ENCODE results near the gene IGF2BP2. TPM values are rescaled to one million over a fixed set of nuclear protein-coding genes. Genes with fewer than 3 reads are reported as not detected.

Gene IGF2BP2
- total and polyA plus RNA-seq, 2 of the 4 experiments (the other 2 are of a cell fraction): 23.4 to 88.2 TPM

DNA sequence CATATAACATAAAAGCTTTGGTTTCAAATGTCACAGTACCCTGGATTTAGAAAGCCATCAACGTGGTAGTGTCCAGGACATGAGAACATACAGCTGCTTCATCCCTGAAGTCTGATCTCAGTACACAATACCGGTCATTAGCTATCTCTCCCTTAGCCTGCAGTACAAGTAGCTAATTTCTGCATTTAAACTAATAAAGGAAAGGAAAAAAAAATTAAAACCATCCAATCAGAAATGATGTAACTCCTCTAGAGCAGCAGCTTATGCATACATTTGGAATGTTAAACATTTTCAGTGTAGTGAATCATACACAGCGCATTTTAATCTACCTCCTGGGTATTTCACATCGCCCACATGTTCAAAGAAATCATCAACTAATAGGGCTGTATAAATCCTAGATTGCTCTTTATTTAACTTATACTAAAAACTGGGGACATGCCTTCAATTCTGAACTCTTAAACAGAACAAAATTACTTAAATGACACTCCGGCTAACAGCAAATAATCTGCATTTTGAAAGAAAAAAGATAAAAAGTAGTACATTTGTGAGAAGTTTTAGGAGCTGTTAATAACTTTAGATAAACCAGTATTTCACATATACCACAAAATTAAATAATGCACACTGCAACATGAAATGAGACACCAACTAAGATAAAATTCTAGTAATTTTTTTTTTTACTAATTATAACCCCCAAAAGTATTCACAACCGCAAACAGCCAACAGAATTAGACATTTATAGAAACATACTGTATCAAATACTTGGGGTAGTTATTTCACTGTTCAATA lies 3.7 kb downstream of the IGF2BP2 start:
- Histone ChIP-seq H3K56ac (ENCODE audit: extremely low read depth, insufficient read depth, low read length) (0 out of 2 replicates have a peak overlapping the region, but pooled peaks have one; percentile 48), H2AFZ (replicated peaks; ENCODE audit: low read length, poor library complexity) (no peak overlapping the region), H3K4ac (ENCODE audit: low read depth, low read length) (peak overlapping the region; percentile 36; the same call in 1 of the 2 replicates), H3K27me3 (ENCODE audit: control insufficient read depth, insufficient read depth, low read length) (no peaks in the 10 kb centered on the region), H2BK5ac (ENCODE audit: low read depth, low read length, poor library complexity, severe bottlenecking) (peak overlapping the region; percentile 88), H2BK120ac (ENCODE audit: low read depth, low read length) (peak overlapping the region; percentile 32), H2AK9ac (replicated peaks; ENCODE audit: low read depth, low read length, poor library complexity) (no peak overlapping the region), H3K9me1 (ENCODE audit: insufficient read depth, low read length) (peaks cover 7% of the 10 kb centered on the region), H3K36me3 (ENCODE audit: control insufficient read depth, insufficient read depth, low read length) (no peaks in the 10 kb centered on the region), H4K20me1 (ENCODE audit: insufficient read depth, low read length) (peaks cover 42% of the 10 kb centered on the region), H3K23ac (ENCODE audit: low read depth, low read length) (peak overlapping the region; percentile 37; the same call in 1 of the 2 replicates), H2BK15ac (ENCODE audit: low read depth, low read length) (no peak overlapping the region), H2BK20ac (ENCODE audit: low read depth, low read length) (peak overlapping the region; percentile 40; the same call in 1 of the 2 replicates), H4K91ac (ENCODE audit: insufficient read depth, low read depth, low read length) (no peak overlapping the region), H4K8ac (ENCODE audit: low read depth in 2 of 2, low read length in 2 of 2) (peak overlapping the region in 1 of 2 experiments; percentile 33; a peak in 2 of 4 replicates), H3K18ac (ENCODE audit: low read depth, low read length) (peak overlapping the region; percentile 44; the same call in 1 of the 2 replicates), H3K4me1 (ENCODE audit: control insufficient read depth, insufficient read depth, low read length) (peaks cover 4% of the 10 kb centered on the region; the same call in 1 of the 2 replicates), H2AK5ac (ENCODE audit: low read depth, low read length) (no peak overlapping the region), H3K4me3 (ENCODE audit: insufficient read depth, low read depth, low read length) (peak overlapping the region; percentile 32; the same call in 1 of the 2 replicates), H3K9me3 (ENCODE audit: control insufficient read depth, insufficient read depth, low read length) (no peaks in the 10 kb centered on the region), H3K9ac (ENCODE audit: low read depth, low read length) (no peak overlapping the region), H4K5ac (ENCODE audit: low read depth, low read length) (no peak overlapping the region), H3K79me1 (ENCODE audit: low read depth in 1 of 2, low read length in 2 of 2) (peaks cover 0 to 17% of the 10 kb centered on the region in 2 experiments; a peak in 3 of 4 replicates), H3K4me2 (ENCODE audit: low read depth, low read length) (peak overlapping the region; percentile 85), H3K27ac (ENCODE audit: insufficient read depth, low read length) (peak overlapping the region; percentile 61; the same call in 1 of the 2 replicates), H3K14ac (replicated peaks; ENCODE audit: low read depth, low read length) (no peak overlapping the region)
- BruUV-seq (replicated peaks): no TSS peak
- intact Hi-C loops (cut with micrococcal nuclease) (loop anchor here (2.0 kb wide), 1 partner anchor 162 kb away; no protein-coding TSS in a partner anchor), in situ Hi-C loops (cut with MboI; ENCODE audit: low sequenced_read_pairs) (no loop called here), dilution Hi-C loops (cut with HindIII; ENCODE audit: low sequenced_read_pairs, unreplicated experiment) (no loop called here)
- POLR2A ChIA-PET (ENCODE audit: unreplicated experiment): interaction anchor here (1.0 kb wide), 1 partner anchor 40 kb away, joined by 3 read pairs; no protein-coding TSS in a partner anchor
- no CpG with 5 or more reads among the region's 6 CpGs for WGBS, 2 experiments (ENCODE audit: extremely low coverage in 2 of 2, insufficient read length in 1 of 2)
- ATAC-seq (ENCODE audit: low read depth) (peak; percentile 6; the same call in 1 of the 2 replicates), DNase-seq (peak; percentile 95)
- CTCF ChIA-PET: interaction anchor here (0.8 to 3.1 kb wide), 2 partner anchors 86 to 100 kb away, joined by 4 to 15 read pairs; no protein-coding TSS in a partner anchor
- TF ChIP-seq CEBPB (IDR thresholded peaks at IDR 0.05; ENCODE audit: low read depth, low read length): peak; percentile 82
- peak; percentile 75 for TF ChIP-seq POLR2A (IDR thresholded peaks at IDR 0.05; ENCODE audit: low read depth, low read length)
- TF ChIP-seq, protein P1, sequence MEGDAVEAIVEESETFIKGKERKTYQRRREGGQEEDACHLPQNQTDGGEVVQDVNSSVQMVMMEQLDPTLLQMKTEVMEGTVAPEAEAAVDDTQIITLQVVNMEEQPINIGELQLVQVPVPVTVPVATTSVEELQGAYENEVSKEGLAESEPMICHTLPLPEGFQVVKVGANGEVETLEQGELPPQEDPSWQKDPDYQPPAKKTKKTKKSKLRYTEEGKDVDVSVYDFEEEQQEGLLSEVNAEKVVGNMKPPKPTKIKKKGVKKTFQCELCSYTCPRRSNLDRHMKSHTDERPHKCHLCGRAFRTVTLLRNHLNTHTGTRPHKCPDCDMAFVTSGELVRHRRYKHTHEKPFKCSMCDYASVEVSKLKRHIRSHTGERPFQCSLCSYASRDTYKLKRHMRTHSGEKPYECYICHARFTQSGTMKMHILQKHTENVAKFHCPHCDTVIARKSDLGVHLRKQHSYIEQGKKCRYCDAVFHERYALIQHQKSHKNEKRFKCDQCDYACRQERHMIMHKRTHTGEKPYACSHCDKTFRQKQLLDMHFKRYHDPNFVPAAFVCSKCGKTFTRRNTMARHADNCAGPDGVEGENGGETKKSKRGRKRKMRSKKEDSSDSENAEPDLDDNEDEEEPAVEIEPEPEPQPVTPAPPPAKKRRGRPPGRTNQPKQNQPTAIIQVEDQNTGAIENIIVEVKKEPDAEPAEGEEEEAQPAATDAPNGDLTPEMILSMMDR (conservative IDR thresholded peaks at IDR 0.05; ENCODE audit: low read depth, low read length): no peak
- no peak for TF ChIP-seq BHLHE40 (IDR thresholded peaks at IDR 0.05; ENCODE audit: low read depth, low read length)
- TF ChIP-seq FOS (IDR thresholded peaks at IDR 0.05; ENCODE audit: low read depth, low read length): peak; percentile 73
- TF ChIP-seq MXI1 (IDR thresholded peaks at IDR 0.05; ENCODE audit: borderline replicate concordance, low read depth, low read length): peak; percentile 68; the same call in 1 of the 2 replicates
